Measurements from ENCODE around the gene TRIML2.

DNA sequence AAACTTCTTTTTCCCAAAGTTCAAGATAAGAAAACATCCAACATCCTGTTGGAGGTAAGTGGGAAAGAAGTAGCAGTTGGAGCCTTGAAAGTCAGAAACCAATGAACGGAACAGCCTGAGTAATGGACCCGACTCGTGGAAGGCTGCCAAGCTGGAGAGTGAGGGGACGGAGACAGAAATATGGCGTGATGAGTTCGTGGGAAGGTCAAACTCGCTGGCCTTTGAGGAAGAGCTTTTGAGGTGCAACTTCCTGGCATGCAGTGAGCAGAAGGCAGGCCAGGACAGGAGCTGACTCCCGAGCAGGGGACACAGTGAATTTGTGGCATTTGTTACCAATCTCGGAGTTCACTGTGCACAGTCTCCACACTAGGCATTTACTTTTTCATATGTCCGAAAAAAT, 28.8 kb upstream of the TRIML2 start:
- TF ChIP-seq, protein P1, sequence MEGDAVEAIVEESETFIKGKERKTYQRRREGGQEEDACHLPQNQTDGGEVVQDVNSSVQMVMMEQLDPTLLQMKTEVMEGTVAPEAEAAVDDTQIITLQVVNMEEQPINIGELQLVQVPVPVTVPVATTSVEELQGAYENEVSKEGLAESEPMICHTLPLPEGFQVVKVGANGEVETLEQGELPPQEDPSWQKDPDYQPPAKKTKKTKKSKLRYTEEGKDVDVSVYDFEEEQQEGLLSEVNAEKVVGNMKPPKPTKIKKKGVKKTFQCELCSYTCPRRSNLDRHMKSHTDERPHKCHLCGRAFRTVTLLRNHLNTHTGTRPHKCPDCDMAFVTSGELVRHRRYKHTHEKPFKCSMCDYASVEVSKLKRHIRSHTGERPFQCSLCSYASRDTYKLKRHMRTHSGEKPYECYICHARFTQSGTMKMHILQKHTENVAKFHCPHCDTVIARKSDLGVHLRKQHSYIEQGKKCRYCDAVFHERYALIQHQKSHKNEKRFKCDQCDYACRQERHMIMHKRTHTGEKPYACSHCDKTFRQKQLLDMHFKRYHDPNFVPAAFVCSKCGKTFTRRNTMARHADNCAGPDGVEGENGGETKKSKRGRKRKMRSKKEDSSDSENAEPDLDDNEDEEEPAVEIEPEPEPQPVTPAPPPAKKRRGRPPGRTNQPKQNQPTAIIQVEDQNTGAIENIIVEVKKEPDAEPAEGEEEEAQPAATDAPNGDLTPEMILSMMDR (IDR thresholded peaks at IDR 0.05): no peak
- TF ChIP-seq POLR2A (IDR thresholded peaks at IDR 0.05): no peak
